ENCODE results near the gene TPM2. TPM values are rescaled to one million over a fixed set of nuclear protein-coding genes. Genes with fewer than 3 reads are reported as not detected.

TPM2 gene
- total and polyA plus RNA-seq, 9 of the 15 experiments (the other 6 are each of a cell fraction or from before 2014, with no cell fraction given): 0.28 to 16.1 (median 4.5) TPM

- BruUV-seq (replicated peaks): no TSS peak
- intact Hi-C loops (cut with micrococcal nuclease): no loop called here
- Histone ChIP-seq H3K9me1 (ENCODE audit: control insufficient read depth, insufficient read depth, low read length) (no peaks in the 10 kb centered on the region), H3K79me2 (ENCODE audit: control insufficient read depth, insufficient read depth, low read length) (no peaks in the 10 kb centered on the region), H3K9me3 (replicated peaks; ENCODE audit: control insufficient read depth, insufficient read depth, low read depth, low read length) (no peaks in the 10 kb centered on the region), H3K4me3 (no peak overlapping the region), H4K20me1 (replicated peaks; ENCODE audit: control insufficient read depth, insufficient read depth, low read length) (no peaks in the 10 kb centered on the region), H3K27me3 (ENCODE audit: control insufficient read depth in 2 of 2, insufficient read depth in 2 of 2, low read length in 2 of 2) (no peaks in the 10 kb centered on the region), H3K36me3 (ENCODE audit: control insufficient read depth, insufficient read depth, low read length) (no peaks in the 10 kb centered on the region), H3K9ac (ENCODE audit: insufficient read depth in 1 of 2, low read depth in 2 of 2, low read length in 2 of 2) (no peak overlapping the region), H3K27ac (ENCODE audit: extremely low read depth, low read depth, low read length) (no peak overlapping the region), H2AFZ (ENCODE audit: low read depth, low read length) (no peak overlapping the region), H3K4me1 (replicated peaks in 1 of 2; ENCODE audit: control insufficient read depth in 2 of 2, insufficient read depth in 2 of 2, low read length in 2 of 2) (no peaks in the 10 kb centered on the region), H3K4me2 (ENCODE audit: insufficient read depth, low read length) (no peak overlapping the region)
- ChIA-PET CTCF (ENCODE audit: low intra/inter-chr PET ratio) (no interaction called here), POLR2A (interaction anchor here (0.6 kb wide), 1 partner anchor 12 kb away, joined by 3 read pairs; no protein-coding TSS in a partner anchor)
- TF ChIP-seq BCOR (IDR thresholded peaks at IDR 0.05) (no peak), NR2C2 (CRISPR knock-in tag; IDR thresholded peaks at IDR 0.05) (no peak), NR2C2 (tag; IDR thresholded peaks at IDR 0.05) (no peak), ZNF217 (CRISPR knock-in tag; IDR thresholded peaks at IDR 0.05) (no peak), NCOA4 (IDR thresholded peaks at IDR 0.05; ENCODE audit: partially characterized antibody) (no peak), XRCC3 (IDR thresholded peaks at IDR 0.05) (no peak), ELK1 (CRISPR knock-in tag; IDR thresholded peaks at IDR 0.05) (no peak), RBM17 (IDR thresholded peaks at IDR 0.05; ENCODE audit: borderline replicate concordance, low read depth, low read length) (no peak), HLTF (IDR thresholded peaks at IDR 0.05) (no peak), JUNB (CRISPR knock-in tag; conservative IDR thresholded peaks at IDR 0.05) (no peak), ZNF696 (CRISPR knock-in tag; conservative IDR thresholded peaks at IDR 0.05) (no peak), ZFP1 (CRISPR knock-in tag; IDR thresholded peaks at IDR 0.05) (no peak)
- FAIRE-seq (no peak), DNase-seq (ENCODE audit: extremely low read depth in 1 of 4, low spot score in 3 of 4) (no peak), ATAC-seq (no peak)
- in situ Hi-C loops (cut with MboI): no loop called here
- WGBS (ENCODE audit: insufficient coverage, low coverage, missing lambda C conversion rate): 0% methylated on average over 1 of the region's 1 CpG
Measured at GRCh38 chr9:35639631-35640030, 50.1 kb downstream of the TPM2 start.
